Gastroesophageal sphincter (tissue), 4 donors: ENCODE data around the gene MALT1. TPM values are rescaled to one million over a fixed set of nuclear protein-coding genes. Genes with fewer than 3 reads are reported as not detected.

ENCODE experiments used
- ATAC-seq: fragments of 150-250 bp; one replicate; pipeline ENCODE4 v1.9.1; 2016; ENCODE audit warnings: mild to moderate bottlenecking, moderate library complexity
- H3K27ac ChIP-seq, 4 donors: fragments of 200-600 bp; sonication (generic) in 3 of 4; 1 replicate in 3 of 4; 2 replicates in 1 of 4; pipeline ENCODE4 v1.5.1; 2016 to 2019
- H3K27me3 ChIP-seq: fragments of 200-600 bp; sonication (generic); one replicate; pipeline ENCODE4 v1.5.1; 2019
- H3K36me3 ChIP-seq, 2 donors: fragments of 200-600 bp; sonication (generic); one replicate each; pipeline ENCODE4 v1.5.1; 2019; ENCODE audit warnings: control low read depth in 1 of 2
- H3K4me1 ChIP-seq, 3 donors: fragments of 200-600 bp; sonication (generic); 1 replicate in 2 of 3; 2 replicates in 1 of 3; pipeline ENCODE4 v1.5.1; 2016 to 2019; ENCODE audit warnings: control low read depth in 2 of 3
- H3K4me3 ChIP-seq, 2 donors: fragments of 200-600 bp; sonication (generic); one replicate each; pipeline ENCODE4 v1.5.1; 2019; ENCODE audit warnings: mild to moderate bottlenecking in 1 of 2, moderate library complexity in 1 of 2
- H3K9me3 ChIP-seq, 3 donors: fragments of 200-600 bp; sonication (generic); one replicate each; pipeline ENCODE4 v1.5.1; 2017 to 2019; ENCODE audit warnings: control low read depth in 2 of 3
- CTCF ChIP-seq, 4 experiments: fragments of 200-600 bp in 2 of 4; fragments of 450-650 bp in 2 of 4; sonication (generic) in 1 of 4; IDR thresholded peaks; one replicate each; pipeline ENCODE4 v1.5.1; 2017 to 2019; ENCODE audit warnings: antibody characterized with exemption in 4 of 4, mild to moderate bottlenecking in 2 of 4, moderate library complexity in 2 of 4
- EP300 ChIP-seq: sonication (generic); formaldehyde crosslinking; IDR thresholded peaks from one replicate; pipeline ENCODE4 v1.6.1; 2017; ENCODE audit warnings: antibody characterized with exemption, mild to moderate bottlenecking
- POLR2A ChIP-seq, 2 donors: fragments of 450-650 bp; IDR thresholded peaks; one replicate each; pipeline ENCODE4 v1.6.1; 2017; ENCODE audit warnings: antibody characterized with exemption in 2 of 2, mild to moderate bottlenecking in 2 of 2, moderate library complexity in 1 of 2
- POLR2AphosphoS5 ChIP-seq: sonication (generic); formaldehyde crosslinking; IDR thresholded peaks from one replicate; pipeline ENCODE4 v1.6.1; 2017; ENCODE audit warnings: antibody characterized with exemption
- WGBS, 2 donors: methylation state at CpG; one replicate each; pipeline ENCODE4 v1.1.5; 2018; ENCODE audit warnings: low coverage in 1 of 2; 5-methylcytosine and 5-hydroxymethylcytosine counted together
- total RNA-seq, 4 donors: library from RNA; depleted of rRNA; stranded (reverse); fragments of >200 nt; gene quantifications; one replicate each; pipeline ENCODE4 v1.1.0, GENCODE V29; 2016

MALT1 gene
- total RNA-seq, 4 donors from 2014 or later, result 19.4 to 26.6 (median 24.1) TPM

DNA sequence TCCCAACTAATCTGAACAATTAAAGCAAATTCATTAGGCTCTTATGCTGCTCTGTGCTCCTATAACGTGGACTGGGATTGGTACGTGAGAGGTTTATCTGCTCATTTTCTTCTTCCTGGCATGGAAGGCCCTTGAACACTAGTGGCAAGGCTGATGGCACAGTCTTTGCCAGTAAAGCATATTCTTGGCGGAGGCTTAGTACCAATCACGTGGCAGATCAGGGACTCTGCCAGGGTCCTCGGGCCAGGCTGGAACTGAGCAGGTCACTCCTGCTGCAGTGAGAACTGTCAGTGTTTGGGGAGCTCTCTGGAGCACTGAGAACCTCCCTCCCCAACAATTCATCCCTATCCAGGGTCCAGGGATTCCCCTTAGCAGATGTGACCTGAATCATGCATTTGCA, 38.7 kb upstream of the MALT1 start:
- 100% methylated on average over 1 of the region's 5 CpGs; no CpG with 5 or more reads in 1 of the 2 donors for WGBS, 2 donors
- TF ChIP-seq POLR2A (IDR thresholded peaks at IDR 0.05), result no peak
- no peak for TF ChIP-seq POLR2AphosphoS5
- no peak for TF ChIP-seq CTCF (IDR thresholded peaks at IDR 0.05)
- TF ChIP-seq EP300, result no peak
- H3K4me3 ChIP-seq, result no peak overlapping the region
- ATAC-seq, result no peak
- H3K9me3 ChIP-seq, result no peaks in the 10 kb centered on the region
- no peaks in the 10 kb centered on the region for H3K36me3 ChIP-seq
- H3K27me3 ChIP-seq, result no peaks in the 10 kb centered on the region
- H3K27ac ChIP-seq, result no peak overlapping the region
- no peaks in the 10 kb centered on the region for H3K4me1 ChIP-seq

- H3K27me3 ChIP-seq, result no peaks in the 10 kb centered on the region
- no peak for TF ChIP-seq POLR2AphosphoS5
- no peak for TF ChIP-seq EP300
- TF ChIP-seq POLR2A (IDR thresholded peaks at IDR 0.05), result no peak
- TF ChIP-seq CTCF (IDR thresholded peaks at IDR 0.05), result no peak
- no peak overlapping the region for H3K4me3 ChIP-seq
- H3K9me3 ChIP-seq, result no peaks in the 10 kb centered on the region
- H3K4me1 ChIP-seq, result no peaks in the 10 kb centered on the region
- H3K36me3 ChIP-seq, result no peaks in the 10 kb centered on the region
- H3K27ac ChIP-seq, result no peak overlapping the region
- no peak for ATAC-seq
These were observed 37.4 kb upstream of the MALT1 start for GRCh38 chr18:58633874-58634273.

DNA sequence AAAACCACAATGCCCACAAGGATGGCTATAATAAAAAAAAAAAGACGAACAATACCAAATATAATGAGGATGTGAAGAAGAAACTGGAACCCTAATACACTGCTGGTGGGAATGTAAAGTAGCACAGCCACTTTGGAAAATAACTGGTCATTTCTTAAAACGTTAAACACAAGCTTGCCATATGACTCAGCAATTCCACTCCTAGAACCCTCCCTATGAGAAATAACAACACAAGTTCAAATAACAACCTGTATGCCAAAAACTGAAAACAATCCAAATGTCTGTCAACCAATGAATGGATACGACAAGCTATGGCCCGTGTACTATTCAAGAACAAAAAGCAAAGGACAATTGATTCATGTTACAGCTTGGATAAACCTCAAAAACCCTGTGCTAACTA, 35.4 kb upstream of the MALT1 start:
- Histone ChIP-seq H3K9me3 (no peaks in the 10 kb centered on the region), H3K36me3 (no peaks in the 10 kb centered on the region), H3K4me3 (no peak overlapping the region), H3K27me3 (no peaks in the 10 kb centered on the region), H3K27ac (no peak overlapping the region), H3K4me1 (no peaks in the 10 kb centered on the region)
- ATAC-seq, result no peak
- WGBS, 2 donors, result 26 to 34% methylated on average over 3 of the region's 4 CpGs
- no peak for TF ChIP-seq EP300
- no peak for TF ChIP-seq POLR2A (IDR thresholded peaks at IDR 0.05)
- no peak for TF ChIP-seq CTCF (IDR thresholded peaks at IDR 0.05)
- TF ChIP-seq POLR2AphosphoS5, result no peak

GRCh38 chr18:58637197-58637596, 34.1 kb upstream of the MALT1 start:
- Histone ChIP-seq H3K9me3 (no peaks in the 10 kb centered on the region), H3K27ac (no peak overlapping the region), H3K27me3 (no peaks in the 10 kb centered on the region), H3K4me1 (no peaks in the 10 kb centered on the region), H3K4me3 (no peak overlapping the region), H3K36me3 (no peaks in the 10 kb centered on the region)
- ATAC-seq, result no peak
- TF ChIP-seq POLR2A (IDR thresholded peaks at IDR 0.05) (no peak), POLR2AphosphoS5 (no peak), CTCF (IDR thresholded peaks at IDR 0.05) (no peak), EP300 (no peak)
- WGBS, 2 donors, result 89 to 96% methylated on average over 3 to 6 of the region's 6 CpGs

- Histone ChIP-seq H3K4me1 (no peaks in the 10 kb centered on the region), H3K27me3 (no peaks in the 10 kb centered on the region), H3K9me3 (no peaks in the 10 kb centered on the region), H3K36me3 (no peaks in the 10 kb centered on the region), H3K27ac (no peak overlapping the region), H3K4me3 (no peak overlapping the region)
- ATAC-seq, result no peak
- WGBS, 2 donors, result 81 to 96% methylated on average over 6 of the region's 6 CpGs
- TF ChIP-seq EP300 (no peak), POLR2AphosphoS5 (no peak)
These were observed 33.3 kb upstream of the MALT1 start for GRCh38 chr18:58637946-58638345.

DNA sequence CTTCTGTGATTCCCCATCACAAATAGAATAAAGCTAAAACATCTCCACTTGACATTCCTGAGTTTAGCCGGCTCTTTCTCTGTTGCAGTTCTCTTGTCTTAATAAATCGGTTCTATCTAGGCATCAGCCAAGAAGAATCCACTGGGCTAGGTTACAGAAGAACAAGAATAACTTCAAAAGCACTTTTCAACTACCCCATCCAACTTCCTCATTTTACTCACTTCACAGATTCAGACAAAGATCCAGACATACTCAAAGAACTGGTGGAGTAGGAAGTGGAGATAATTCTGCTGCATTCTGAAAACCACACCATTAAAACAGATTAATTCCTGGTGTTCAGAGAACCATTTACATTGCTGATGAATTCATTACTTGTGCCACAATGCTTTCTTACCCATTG, 32.8 kb upstream of the MALT1 start:
- Histone ChIP-seq H3K27me3 (no peaks in the 10 kb centered on the region), H3K4me1 (no peaks in the 10 kb centered on the region), H3K9me3 (no peaks in the 10 kb centered on the region), H3K36me3 (no peaks in the 10 kb centered on the region), H3K27ac (no peak overlapping the region), H3K4me3 (no peak overlapping the region)
- no peak for ATAC-seq
- TF ChIP-seq POLR2A (IDR thresholded peaks at IDR 0.05), result no peak
- no peak for TF ChIP-seq EP300
- no peak for TF ChIP-seq CTCF (IDR thresholded peaks at IDR 0.05)
- TF ChIP-seq POLR2AphosphoS5, result no peak
- WGBS, 2 donors, result 40 to 56% methylated on average over 1 to 2 of the region's 2 CpGs
